GM12878 (cell line): Measurements from ENCODE around the gene UNC119.

Source experiments
- EZH2 ChIP-seq: IDR thresholded peaks from 2 replicates; pipeline ENCODE4 v1.6.1; 2012; ENCODE audit warnings: low read depth, mild to moderate bottlenecking, control low read depth, inconsistent platforms, low read length, borderline replicate concordance; ENCODE audit not compliant: control insufficient read depth
- SRF ChIP-seq, 2 experiments: IDR thresholded peaks; 2 replicates each; pipeline ENCODE4 v1.6.1; 2011; ENCODE audit warnings: low read depth in 2 of 2, low read length in 2 of 2, mild to moderate bottlenecking in 1 of 2, moderate library complexity in 1 of 2
- TAF1 ChIP-seq: IDR thresholded peaks from 2 replicates; pipeline ENCODE4 v1.6.1; 2011; ENCODE audit warnings: mild to moderate bottlenecking, low read depth, low read length, borderline replicate concordance
- YY1 ChIP-seq: IDR thresholded peaks from 2 replicates; pipeline ENCODE4 v1.6.1; 2011; ENCODE audit warnings: low read depth, mild to moderate bottlenecking, low read length
- TF ChIP-seq, protein P1 (sequence below), 3 experiments: IDR thresholded peaks in 2 of 3; conservative IDR thresholded peaks in 1 of 3; 2 replicates each; pipeline ENCODE4 v1.5.1; 2011; ENCODE audit warnings: low read depth in 3 of 3, low read length in 3 of 3, mild to moderate bottlenecking in 3 of 3, control low read depth in 2 of 3, moderate library complexity in 2 of 3, inconsistent platforms in 1 of 3, mixed read lengths in 1 of 3; ENCODE audit not compliant: control insufficient read depth in 2 of 3, insufficient read depth in 1 of 3; ENCODE audit errors: extremely low read depth in 1 of 3

DNA sequence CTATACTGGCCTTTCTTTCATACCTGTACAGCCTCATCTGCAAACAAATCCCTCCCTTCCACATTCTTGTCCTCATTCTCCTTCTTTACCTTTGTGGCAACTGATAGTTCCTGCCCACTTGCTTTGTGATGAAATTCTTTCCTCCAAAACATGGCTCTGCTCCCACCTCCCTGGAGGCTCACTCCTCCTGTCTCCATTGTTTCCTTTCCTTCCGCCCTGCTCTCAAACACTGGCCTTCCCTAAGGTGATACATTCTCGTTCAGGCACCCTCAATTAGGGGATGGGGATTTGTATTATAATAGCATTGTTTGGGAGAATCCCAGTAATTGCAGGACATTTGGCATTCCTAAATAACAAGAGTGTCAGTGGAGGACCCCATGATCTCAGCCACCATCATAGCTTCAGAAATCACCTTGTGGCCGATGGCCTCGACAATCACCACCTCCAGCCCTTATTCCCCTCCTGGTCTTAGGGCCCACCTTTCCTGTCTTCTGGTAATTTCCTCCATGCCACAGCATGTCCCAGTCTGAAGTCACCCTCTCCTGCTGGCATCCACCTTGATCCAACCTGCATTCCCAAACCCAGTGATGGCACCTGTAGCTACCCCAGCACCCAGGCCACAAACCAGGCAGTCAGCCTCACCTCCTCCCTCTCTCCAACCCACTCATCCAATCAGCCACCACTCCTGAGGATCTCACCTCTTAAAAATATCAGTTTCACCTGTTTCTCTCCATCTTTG, 7.9 kb downstream of the UNC119 start:
- no peak for TF ChIP-seq EZH2
- TF ChIP-seq, protein P1, sequence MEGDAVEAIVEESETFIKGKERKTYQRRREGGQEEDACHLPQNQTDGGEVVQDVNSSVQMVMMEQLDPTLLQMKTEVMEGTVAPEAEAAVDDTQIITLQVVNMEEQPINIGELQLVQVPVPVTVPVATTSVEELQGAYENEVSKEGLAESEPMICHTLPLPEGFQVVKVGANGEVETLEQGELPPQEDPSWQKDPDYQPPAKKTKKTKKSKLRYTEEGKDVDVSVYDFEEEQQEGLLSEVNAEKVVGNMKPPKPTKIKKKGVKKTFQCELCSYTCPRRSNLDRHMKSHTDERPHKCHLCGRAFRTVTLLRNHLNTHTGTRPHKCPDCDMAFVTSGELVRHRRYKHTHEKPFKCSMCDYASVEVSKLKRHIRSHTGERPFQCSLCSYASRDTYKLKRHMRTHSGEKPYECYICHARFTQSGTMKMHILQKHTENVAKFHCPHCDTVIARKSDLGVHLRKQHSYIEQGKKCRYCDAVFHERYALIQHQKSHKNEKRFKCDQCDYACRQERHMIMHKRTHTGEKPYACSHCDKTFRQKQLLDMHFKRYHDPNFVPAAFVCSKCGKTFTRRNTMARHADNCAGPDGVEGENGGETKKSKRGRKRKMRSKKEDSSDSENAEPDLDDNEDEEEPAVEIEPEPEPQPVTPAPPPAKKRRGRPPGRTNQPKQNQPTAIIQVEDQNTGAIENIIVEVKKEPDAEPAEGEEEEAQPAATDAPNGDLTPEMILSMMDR (IDR thresholded peaks at IDR 0.05 in 2 of 3, conservative IDR thresholded peaks at IDR 0.05 in 1 of 3; ENCODE audit: control insufficient read depth in 2 of 3, extremely low read depth in 1 of 3, insufficient read depth in 1 of 3, low read depth in 3 of 3, low read length in 3 of 3): no peak
- no peak for TF ChIP-seq YY1
- TF ChIP-seq SRF (IDR thresholded peaks at IDR 0.05; ENCODE audit: low read depth in 2 of 2, low read length in 2 of 2): no peak
- no peak for TF ChIP-seq TAF1
